NCI-H2107 treated with DMSO at 0.1 percent for 48 hours (cell line): ENCODE measurements around the gene TACC3.

Experiments used
- DNase-seq: peaks from one replicate; lab custom pipeline; 2025; ENCODE audit not compliant: unreplicated experiment; lab: John Stamatoyannopoulos, UW

TACC3 gene

GRCh38 chr4:1757836-1758235, 36.5 kb downstream of the TACC3 start:
- DNase-seq = no peak

- DNase-seq = no peak
These were observed 37.2 kb downstream of the TACC3 start for GRCh38 chr4:1758306-1759121.

GRCh38 chr4:1759170-1759817, 38.0 kb downstream of the TACC3 start:
- DNase-seq = no peak

DNA sequence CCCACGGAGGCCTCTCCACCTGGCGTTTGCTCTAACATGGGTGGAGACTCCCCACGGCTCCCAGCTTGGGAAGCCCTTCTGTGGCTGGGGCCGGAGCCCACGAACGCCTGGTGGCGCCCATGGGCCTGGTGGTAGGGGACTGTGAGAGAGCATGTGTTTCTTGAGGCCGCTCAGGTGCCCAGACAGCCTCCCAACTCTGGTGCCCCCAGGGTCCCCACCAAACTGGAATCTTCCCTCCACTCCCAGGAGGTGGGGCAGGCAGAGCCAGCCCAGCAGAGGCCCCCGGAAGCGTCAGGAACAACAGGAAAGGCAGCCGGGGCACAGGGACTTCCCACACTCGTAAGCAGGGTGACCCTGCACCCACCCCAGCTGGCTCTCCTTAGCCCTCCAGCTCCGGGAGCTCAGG, 38.5 kb downstream of the TACC3 start:
- no peak for DNase-seq

- DNase-seq = no peak
These were observed 39.3 kb downstream of the TACC3 start for GRCh38 chr4:1760521-1761071.

DNA sequence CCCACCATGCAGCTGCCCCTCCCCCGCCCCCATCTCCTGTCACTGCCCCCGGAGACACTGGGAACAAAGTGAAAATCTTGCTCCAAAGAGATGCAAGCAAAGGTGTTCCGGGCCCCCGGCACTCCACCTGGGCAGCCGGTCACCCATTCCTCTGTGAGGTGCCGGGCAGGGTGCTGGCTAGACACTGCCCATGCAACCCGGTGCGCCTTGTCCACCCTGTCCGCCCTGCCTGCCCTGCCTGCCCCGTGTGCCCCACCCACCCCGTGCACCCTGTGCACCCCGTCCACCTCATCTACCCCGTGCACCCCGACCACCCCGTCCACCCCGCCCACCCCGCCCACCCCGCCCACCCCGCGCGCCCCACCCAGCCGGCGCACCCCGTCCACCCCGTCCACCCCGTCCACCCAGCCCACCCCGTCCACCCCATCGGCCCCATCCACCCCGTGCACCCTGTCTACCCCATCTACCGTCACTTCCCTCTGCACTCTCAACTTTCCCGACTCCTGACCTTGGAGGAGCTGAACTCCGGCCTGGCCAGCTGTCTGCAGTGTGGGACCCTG, 39.9 kb downstream of the TACC3 start:
- no peak for DNase-seq

- DNase-seq = no peak
These were observed 41.1 kb downstream of the TACC3 start for GRCh38 chr4:1762264-1763010.

DNA sequence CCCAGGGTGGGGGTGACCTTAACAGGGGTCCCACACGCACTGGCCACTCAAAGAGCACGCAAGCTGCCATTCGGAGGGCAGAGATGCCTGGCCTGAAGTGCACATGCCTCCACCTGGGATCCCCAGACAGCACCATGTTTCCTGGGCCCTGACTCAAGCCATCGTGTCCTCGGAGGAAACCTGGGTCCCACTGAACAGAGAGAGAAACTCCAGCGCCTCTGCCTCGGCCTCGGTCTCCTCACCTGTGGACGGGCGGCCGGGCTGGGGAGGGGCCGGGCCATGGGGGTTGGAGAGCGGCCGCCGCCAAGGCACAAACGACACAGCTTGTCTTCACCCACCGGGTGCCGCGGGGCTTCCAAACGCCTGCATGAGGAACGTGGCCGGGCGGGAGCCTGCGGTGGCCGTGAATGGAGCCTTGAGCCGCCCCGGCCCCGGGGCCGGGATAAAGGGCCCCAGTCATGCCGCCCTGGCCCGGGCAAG, 41.8 kb downstream of the TACC3 start:
- no peak for DNase-seq

DNA sequence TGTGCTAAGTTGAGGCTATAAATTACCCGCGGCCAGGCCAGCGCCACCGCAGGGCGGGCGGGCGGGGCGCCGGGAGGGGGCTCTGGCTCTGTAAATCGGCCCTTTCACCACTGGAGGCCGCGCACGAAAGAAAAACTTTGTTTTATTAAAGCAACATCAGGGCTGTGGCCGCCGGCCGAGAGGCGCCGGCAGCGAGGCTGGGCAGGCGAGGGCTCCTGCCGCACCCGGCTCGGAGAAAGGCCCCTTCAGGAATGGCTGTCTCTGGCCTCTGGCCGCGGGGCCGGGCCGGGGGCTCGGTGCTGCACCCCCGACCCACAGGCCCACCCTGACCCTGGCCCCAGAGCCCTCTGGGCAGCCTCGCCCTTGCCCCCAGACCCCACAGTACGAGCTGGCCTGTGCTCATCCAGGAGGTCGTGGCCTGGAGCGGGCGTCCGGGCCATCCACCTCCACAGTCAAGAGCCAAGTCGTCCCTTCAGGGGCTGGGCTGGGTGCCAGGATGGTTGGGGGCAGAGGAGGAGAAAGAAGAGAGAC, 42.3 kb downstream of the TACC3 start:
- DNase-seq = no peak

DNA sequence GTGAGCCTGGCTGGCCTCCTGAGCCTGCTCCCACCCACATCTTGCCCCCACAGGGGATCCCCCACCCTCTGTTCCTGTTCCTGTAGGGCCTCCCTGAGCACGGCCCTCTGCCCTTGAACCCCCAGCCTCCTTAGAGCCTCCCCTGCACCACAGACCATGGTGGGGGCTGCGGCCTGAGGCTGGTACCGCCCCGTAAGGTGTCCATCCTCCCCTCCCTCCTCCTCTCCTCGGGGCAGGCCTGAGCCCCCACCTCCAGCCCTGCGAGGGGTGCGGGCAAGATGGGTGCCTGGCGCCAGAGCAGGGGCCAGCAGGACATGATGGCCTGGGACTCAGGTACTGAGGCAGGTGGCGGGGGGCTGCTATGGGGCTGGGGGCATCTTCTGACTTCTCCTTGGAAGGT, 43.3 kb downstream of the TACC3 start:
- DNase-seq = no peak

- DNase-seq = no peak
These were observed 44.2 kb downstream of the TACC3 start for GRCh38 chr4:1765409-1766072.

GRCh38 chr4:1766106-1767060, 45.1 kb downstream of the TACC3 start:
- no peak for DNase-seq

- no peak for DNase-seq
These were observed 45.9 kb downstream of the TACC3 start for GRCh38 chr4:1767061-1767769.

- no peak for DNase-seq
These were observed 46.5 kb downstream of the TACC3 start for GRCh38 chr4:1767770-1768366.

GRCh38 chr4:1768367-1769034, 47.2 kb downstream of the TACC3 start:
- no peak for DNase-seq

DNA sequence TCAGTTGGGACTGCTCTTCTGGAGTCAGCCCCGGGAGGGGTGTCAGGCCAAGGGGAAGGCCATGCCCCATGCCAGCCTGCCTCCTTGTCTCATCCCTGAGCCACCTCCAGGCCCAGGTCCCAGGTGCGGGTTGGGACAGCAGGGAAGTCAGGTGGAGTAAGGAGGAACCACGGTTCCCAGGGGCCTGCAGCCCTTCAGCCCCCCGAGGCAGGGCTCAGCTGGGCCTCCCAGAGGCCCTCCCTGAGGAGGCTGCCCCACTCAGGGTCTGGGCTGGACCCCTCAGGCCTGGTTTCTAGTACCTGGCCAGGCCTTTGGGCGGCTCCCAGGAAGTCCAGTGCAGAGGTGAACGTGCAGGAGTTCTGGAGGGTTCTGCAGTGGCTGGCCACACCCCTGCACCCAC, 48.4 kb downstream of the TACC3 start:
- no peak for DNase-seq

DNA sequence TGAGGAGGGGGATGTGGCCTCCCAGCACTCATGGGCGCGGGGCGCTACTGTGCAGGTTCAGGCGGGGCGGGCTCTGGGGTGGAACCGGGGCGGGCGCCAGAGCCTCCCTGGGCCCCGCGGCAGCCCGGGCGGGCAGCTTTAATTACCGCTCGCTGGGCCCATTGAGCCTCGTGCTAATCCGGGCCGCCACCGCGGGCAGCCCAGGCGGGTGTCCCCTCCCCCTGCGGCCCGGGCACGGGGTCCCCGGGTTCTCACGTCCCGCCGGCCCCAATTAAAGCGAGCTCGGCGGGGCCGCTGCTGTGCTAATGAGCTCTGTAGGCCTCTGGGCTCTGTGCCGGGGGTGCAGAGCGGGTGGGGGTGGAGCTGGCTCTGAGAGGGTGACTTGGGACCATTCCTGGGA, 48.9 kb downstream of the TACC3 start:
- no peak for DNase-seq

DNA sequence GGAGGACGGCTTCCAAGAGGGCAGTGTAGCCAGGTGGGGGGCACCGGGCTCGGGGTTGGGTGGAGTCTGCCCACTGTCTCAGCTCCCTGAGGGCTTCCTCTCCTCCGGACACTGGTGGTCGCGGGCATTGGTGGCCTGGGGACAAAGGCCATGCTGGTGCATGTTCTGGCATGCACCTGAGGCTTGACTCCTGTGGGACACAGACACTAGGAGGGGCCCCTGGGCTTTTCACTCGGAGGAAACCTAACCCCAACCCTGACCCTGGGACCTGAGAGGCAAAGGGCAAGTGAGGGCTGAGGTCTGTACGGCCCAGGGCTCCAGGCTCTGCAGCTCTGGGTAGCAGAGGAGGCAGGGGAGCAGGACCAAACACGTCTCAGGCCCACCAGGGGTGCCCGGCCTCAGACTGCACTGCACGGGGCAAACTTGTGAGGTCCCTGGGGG, 49.5 kb downstream of the TACC3 start:
- DNase-seq = no peak
